ENCODE measurements around the gene MYRF.

DNA sequence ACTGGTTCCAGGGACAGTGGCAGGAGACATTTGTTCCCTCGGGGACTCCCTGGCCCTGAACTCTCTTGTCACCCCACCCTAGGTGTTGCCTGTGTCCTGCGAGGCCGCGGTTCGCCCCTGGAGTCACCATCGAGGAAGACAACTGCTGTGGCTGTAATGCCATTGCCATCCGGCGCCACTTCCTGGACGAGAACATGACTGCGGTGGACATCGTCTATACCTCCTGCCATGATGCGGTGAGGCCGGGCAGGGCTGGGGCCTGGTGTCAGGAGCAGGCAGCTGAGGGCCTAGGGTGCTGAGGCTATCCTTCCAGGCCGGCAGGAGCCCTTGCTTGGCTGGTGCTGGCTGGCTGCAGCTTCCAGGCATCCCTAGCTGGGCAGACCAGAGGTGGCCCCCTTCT, 17.7 kb upstream of the MYRF start:
- no peak for TF ChIP-seq EZH2 (IDR thresholded peaks at IDR 0.05; ENCODE audit: borderline replicate concordance, low read depth, low read length, severe bottlenecking)
- TF ChIP-seq, protein P1, sequence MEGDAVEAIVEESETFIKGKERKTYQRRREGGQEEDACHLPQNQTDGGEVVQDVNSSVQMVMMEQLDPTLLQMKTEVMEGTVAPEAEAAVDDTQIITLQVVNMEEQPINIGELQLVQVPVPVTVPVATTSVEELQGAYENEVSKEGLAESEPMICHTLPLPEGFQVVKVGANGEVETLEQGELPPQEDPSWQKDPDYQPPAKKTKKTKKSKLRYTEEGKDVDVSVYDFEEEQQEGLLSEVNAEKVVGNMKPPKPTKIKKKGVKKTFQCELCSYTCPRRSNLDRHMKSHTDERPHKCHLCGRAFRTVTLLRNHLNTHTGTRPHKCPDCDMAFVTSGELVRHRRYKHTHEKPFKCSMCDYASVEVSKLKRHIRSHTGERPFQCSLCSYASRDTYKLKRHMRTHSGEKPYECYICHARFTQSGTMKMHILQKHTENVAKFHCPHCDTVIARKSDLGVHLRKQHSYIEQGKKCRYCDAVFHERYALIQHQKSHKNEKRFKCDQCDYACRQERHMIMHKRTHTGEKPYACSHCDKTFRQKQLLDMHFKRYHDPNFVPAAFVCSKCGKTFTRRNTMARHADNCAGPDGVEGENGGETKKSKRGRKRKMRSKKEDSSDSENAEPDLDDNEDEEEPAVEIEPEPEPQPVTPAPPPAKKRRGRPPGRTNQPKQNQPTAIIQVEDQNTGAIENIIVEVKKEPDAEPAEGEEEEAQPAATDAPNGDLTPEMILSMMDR (IDR thresholded peaks at IDR 0.05; ENCODE audit: borderline replicate concordance, extremely low read depth, low read length, poor library complexity, severe bottlenecking) = no peak

Data from DND-41 (cell line).